HepG2 (cell line): ENCODE results near the gene ARHGAP26. TPM values are rescaled to one million over a fixed set of nuclear protein-coding genes. Genes with fewer than 3 reads are reported as not detected.

Source experiments
- GFI1 ChIP-seq: sonication (generic); formaldehyde crosslinking; IDR thresholded peaks from 2 replicates; pipeline ENCODE4 v1.5.0; 2020; ENCODE audit warnings: missing genetic modification reagents, mild to moderate bottlenecking, borderline replicate concordance
- HNF1A ChIP-seq, 2 experiments: sonication (generic) in 1 of 2; formaldehyde crosslinking in 1 of 2; IDR thresholded peaks; 2 replicates each; pipeline versions ENCODE4 v1.4.0 to v1.6.1; 2016 to 2020; ENCODE audit warnings: borderline replicate concordance in 1 of 2, low read depth in 1 of 2, mild to moderate bottlenecking in 1 of 2, missing genetic modification reagents in 1 of 2
- NCOR1 ChIP-seq: fragments of 200-600 bp; sonication (generic); IDR thresholded peaks from 2 replicates; pipeline ENCODE4 v1.7.0; 2017; ENCODE audit warnings: antibody characterized with exemption, low read length, borderline replicate concordance
- NFIC ChIP-seq: IDR thresholded peaks from 2 replicates; pipeline ENCODE4 v1.6.1; 2012; ENCODE audit warnings: mild to moderate bottlenecking, low read length, inconsistent platforms
- NFKBIZ ChIP-seq: IDR thresholded peaks from 2 replicates; pipeline ENCODE4 v1.6.1; 2018; ENCODE audit warnings: missing genetic modification reagents, missing compliant biosample characterization
- NKX3-1 ChIP-seq: sonication (generic); formaldehyde crosslinking; IDR thresholded peaks from 2 replicates; pipeline ENCODE4 v1.5.0; 2020; ENCODE audit warnings: missing genetic modification reagents
- POGZ ChIP-seq: sonication (generic); formaldehyde crosslinking; IDR thresholded peaks from 2 replicates; pipeline ENCODE4 v1.4.0; 2020; ENCODE audit warnings: mild to moderate bottlenecking, missing genetic modification reagents
- RBFOX2 ChIP-seq: fragments of 200-400 bp; formaldehyde crosslinking; IDR thresholded peaks from 2 replicates; pipeline ENCODE4 v1.6.1; 2017; ENCODE audit warnings: low read depth, mild to moderate bottlenecking, low read length
- SIX4 ChIP-seq: sonication (generic); formaldehyde crosslinking; IDR thresholded peaks from 2 replicates; pipeline ENCODE4 v1.4.0; 2020; ENCODE audit warnings: missing genetic modification reagents
- SKI ChIP-seq: fragments of 450-650 bp; IDR thresholded peaks from one replicate; pipeline ENCODE4 v1.6.1; 2018; ENCODE audit warnings: mild to moderate bottlenecking; ENCODE audit not compliant: partially characterized antibody
- SRF ChIP-seq: IDR thresholded peaks from 2 replicates; pipeline ENCODE4 v1.6.1; 2011; ENCODE audit warnings: mild to moderate bottlenecking, low read depth, low read length, moderate library complexity
- ZFY ChIP-seq: sonication (generic); formaldehyde crosslinking; IDR thresholded peaks from 2 replicates; pipeline ENCODE4 v1.4.0; 2020; ENCODE audit warnings: missing genetic modification reagents
- ZNF317 ChIP-seq: sonication (generic); formaldehyde crosslinking; IDR thresholded peaks from 2 replicates; pipeline ENCODE4 v1.5.0; 2020; ENCODE audit warnings: mild to moderate bottlenecking, missing genetic modification reagents
- ZNF629 ChIP-seq: sonication (generic); formaldehyde crosslinking; conservative IDR thresholded peaks from 2 replicates; pipeline ENCODE4 v1.5.0; 2020; ENCODE audit warnings: missing genetic modification reagents
- ZNF770 ChIP-seq: sonication (generic); formaldehyde crosslinking; IDR thresholded peaks from 2 replicates; pipeline ENCODE4 v1.5.0; 2020; ENCODE audit warnings: mild to moderate bottlenecking, missing genetic modification reagents
- ZNF775 ChIP-seq: sonication (generic); formaldehyde crosslinking; IDR thresholded peaks from 2 replicates; pipeline ENCODE4 v1.4.0; 2020; ENCODE audit warnings: missing genetic modification reagents, mild to moderate bottlenecking, moderate library complexity, borderline replicate concordance
- polyA plus RNA-seq, 8 experiments: library from polyadenylated mRNA; depleted of rRNA in 3 of 8; stranded (reverse) in 7 of 8; unstranded in 1 of 8; fragments of >200 nt; fragmentation: Illumina TruSeq in 4 of 8; extraction: Trizol in 4 of 8; gene quantifications; 2 replicates each; pipeline versions ENCODE4 v1.2.1 to v1.2.3, GENCODE V29; 2011 to 2016; ENCODE audit warnings: low read depth in 4 of 8, missing spikeins in 1 of 8, mixed read lengths in 1 of 8; ENCODE audit not compliant: insufficient read depth in 1 of 8
- total RNA-seq, 5 experiments: library from RNA; depleted of rRNA; stranded (reverse); fragments of >200 nt; fragmentation: Illumina TruSeq; extraction: Trizol; gene quantifications; 2 replicates each; pipeline ENCODE4 v1.2.3, GENCODE V29; 2016; ENCODE audit warnings: low read depth in 1 of 5
- TF ChIP-seq, protein P1 (sequence below): sonication (generic); formaldehyde crosslinking; IDR thresholded peaks from 2 replicates; pipeline ENCODE4 v1.4.0; 2020; ENCODE audit warnings: missing genetic modification reagents, mild to moderate bottlenecking, borderline replicate concordance
- TF ChIP-seq, protein P2 (sequence below): IDR thresholded peaks from 2 replicates; pipeline ENCODE4 v1.6.1; 2018; ENCODE audit warnings: missing genetic modification reagents, mild to moderate bottlenecking, missing compliant biosample characterization

Gene ARHGAP26
- total and polyA plus RNA-seq, 2 of the 13 experiments (the other 11 are each of a cell fraction or from before 2014, with no cell fraction given), result 9.6 to 18.2 TPM

DNA sequence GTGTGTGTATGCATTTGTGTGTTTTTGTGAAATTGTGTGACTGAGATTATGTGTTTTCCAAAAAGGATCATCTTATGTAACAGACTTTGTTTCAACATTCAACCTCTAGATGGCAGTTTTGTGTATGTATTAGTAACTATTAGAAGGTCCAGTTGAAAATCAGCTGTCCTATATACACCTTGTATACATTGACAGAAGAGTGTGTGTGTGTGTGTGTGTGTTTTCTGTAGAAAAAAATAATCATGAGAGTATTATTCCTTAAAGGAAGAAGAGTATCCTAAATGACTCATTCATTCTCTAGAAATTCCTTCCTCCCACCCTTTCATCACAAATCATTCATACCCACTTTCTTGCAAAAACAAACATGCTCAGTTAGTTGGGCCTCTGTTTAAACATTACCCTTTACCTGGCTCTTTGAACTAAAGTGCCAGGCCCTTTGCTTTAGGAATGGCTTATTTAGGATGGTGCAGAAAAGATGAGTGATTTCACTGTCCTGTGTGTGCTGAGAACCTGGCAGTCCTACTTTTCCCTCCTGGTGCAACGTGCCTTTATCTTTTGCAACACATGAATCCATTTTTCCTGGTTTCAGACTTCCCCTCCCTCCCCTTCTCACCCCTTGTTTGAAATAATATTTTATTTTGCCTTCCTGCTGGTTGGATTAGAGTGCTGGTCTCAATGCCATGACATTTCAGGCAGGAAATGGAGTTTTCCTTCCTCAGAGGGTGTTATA, 152.2 kb downstream of the ARHGAP26 start (continued):
- TF ChIP-seq ZNF770 (no peak), SRF (0 out of 2 replicates have a peak, but pooled peaks have one; percentile 10), GFI1 (CRISPR knock-in tag) (peak; percentile 96), NFIC (peak; percentile 95), NCOR1 (peak; percentile 60), ZNF629 (CRISPR knock-in tag) (peak; percentile 41; the same call in 1 of the 2 replicates), ZNF775 (CRISPR knock-in tag) (no peak), RBFOX2 (no peak), SKI (peak; percentile 27), NFKBIZ (CRISPR knock-in tag) (peak; percentile 69; the same call in 1 of the 2 replicates), NKX3-1 (CRISPR knock-in tag) (0 out of 2 replicates have a peak, but pooled peaks have one; percentile 53), POGZ (peak; percentile 67), HNF1A (IDR thresholded peaks at IDR 0.05; ENCODE audit: low read depth) (peak; percentile 62; the same call in 1 of the 2 replicates), HNF1A (CRISPR knock-in tag; IDR thresholded peaks at IDR 0.05; ENCODE audit: borderline replicate concordance) (peak; percentile 78; the same call in 1 of the 2 replicates), ZNF317 (peak; percentile 64; the same call in 1 of the 2 replicates), SIX4 (CRISPR knock-in tag) (no peak), ZFY (0 out of 2 replicates have a peak, but pooled peaks have one; percentile 39)
- TF ChIP-seq, protein P1, sequence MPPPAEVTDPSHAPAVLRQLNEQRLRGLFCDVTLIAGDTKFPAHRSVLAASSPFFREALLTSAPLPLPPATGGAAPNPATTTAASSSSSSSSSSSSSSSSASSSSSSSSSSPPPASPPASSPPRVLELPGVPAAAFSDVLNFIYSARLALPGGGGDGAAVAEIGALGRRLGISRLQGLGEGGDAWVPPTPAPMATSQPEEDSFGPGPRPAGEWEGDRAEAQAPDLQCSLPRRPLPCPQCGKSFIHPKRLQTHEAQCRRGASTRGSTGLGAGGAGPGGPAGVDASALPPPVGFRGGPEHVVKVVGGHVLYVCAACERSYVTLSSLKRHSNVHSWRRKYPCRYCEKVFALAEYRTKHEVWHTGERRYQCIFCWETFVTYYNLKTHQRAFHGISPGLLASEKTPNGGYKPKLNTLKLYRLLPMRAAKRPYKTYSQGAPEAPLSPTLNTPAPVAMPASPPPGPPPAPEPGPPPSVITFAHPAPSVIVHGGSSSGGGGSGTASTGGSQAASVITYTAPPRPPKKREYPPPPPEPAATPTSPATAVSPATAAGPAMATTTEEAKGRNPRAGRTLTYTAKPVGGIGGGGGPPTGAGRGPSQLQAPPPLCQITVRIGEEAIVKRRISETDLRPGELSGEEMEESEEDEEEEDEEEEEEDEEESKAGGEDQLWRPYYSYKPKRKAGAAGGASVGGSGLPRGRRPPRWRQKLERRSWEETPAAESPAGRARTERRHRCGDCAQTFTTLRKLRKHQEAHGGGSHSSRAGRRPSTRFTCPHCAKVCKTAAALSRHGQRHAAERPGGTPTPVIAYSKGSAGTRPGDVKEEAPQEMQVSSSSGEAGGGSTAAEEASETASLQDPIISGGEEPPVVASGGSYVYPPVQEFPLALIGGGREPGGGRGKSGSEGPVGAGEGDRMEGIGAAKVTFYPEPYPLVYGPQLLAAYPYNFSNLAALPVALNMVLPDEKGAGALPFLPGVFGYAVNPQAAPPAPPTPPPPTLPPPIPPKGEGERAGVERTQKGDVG (CRISPR knock-in tag), result no peak
- TF ChIP-seq, protein P2, sequence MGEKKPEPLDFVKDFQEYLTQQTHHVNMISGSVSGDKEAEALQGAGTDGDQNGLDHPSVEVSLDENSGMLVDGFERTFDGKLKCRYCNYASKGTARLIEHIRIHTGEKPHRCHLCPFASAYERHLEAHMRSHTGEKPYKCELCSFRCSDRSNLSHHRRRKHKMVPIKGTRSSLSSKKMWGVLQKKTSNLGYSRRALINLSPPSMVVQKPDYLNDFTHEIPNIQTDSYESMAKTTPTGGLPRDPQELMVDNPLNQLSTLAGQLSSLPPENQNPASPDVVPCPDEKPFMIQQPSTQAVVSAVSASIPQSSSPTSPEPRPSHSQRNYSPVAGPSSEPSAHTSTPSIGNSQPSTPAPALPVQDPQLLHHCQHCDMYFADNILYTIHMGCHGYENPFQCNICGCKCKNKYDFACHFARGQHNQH (CRISPR knock-in tag), result peak; percentile 61; the same call in 1 of the 2 replicates
